HepG2 (cell line): ENCODE results near the gene NDUFB7.

Experiments used
- EED ChIP-seq: sonication (generic); formaldehyde crosslinking; IDR thresholded peaks from 2 replicates; pipeline ENCODE4 v1.5.0; 2020; ENCODE audit warnings: mild to moderate bottlenecking, missing genetic modification reagents
- GATAD2A ChIP-seq: IDR thresholded peaks from 2 replicates; pipeline ENCODE4 v1.6.1; 2016
- ZBTB37 ChIP-seq: sonication (generic); formaldehyde crosslinking; IDR thresholded peaks from 2 replicates; pipeline ENCODE4 v1.4.0; 2020; ENCODE audit warnings: mild to moderate bottlenecking, missing genetic modification reagents
- ZNF556 ChIP-seq: sonication (generic); formaldehyde crosslinking; IDR thresholded peaks from 2 replicates; pipeline ENCODE4 v1.4.0; 2020; ENCODE audit warnings: mild to moderate bottlenecking, missing genetic modification reagents, borderline replicate concordance
- TF ChIP-seq, protein P1 (sequence below), 2 experiments: fragments of 450-650 bp in 1 of 2; sonication (generic) in 1 of 2; formaldehyde crosslinking; IDR thresholded peaks; 2 replicates each; pipeline versions ENCODE4 v1.5.0 to v1.8.0; 2020 to 2022; ENCODE audit warnings: mild to moderate bottlenecking in 1 of 2, missing genetic modification reagents in 1 of 2

- TF ChIP-seq ZNF556 (CRISPR knock-in tag) (no peak), GATAD2A (CRISPR knock-in tag) (no peak), ZBTB37 (no peak), EED (CRISPR knock-in tag) (no peak)
- TF ChIP-seq, protein P1, sequence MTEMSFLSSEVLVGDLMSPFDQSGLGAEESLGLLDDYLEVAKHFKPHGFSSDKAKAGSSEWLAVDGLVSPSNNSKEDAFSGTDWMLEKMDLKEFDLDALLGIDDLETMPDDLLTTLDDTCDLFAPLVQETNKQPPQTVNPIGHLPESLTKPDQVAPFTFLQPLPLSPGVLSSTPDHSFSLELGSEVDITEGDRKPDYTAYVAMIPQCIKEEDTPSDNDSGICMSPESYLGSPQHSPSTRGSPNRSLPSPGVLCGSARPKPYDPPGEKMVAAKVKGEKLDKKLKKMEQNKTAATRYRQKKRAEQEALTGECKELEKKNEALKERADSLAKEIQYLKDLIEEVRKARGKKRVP (CRISPR knock-in tag; IDR thresholded peaks at IDR 0.05): no peak
These were observed 18.0 kb downstream of the NDUFB7 start for GRCh38 chr19:14553939-14554243.
